AG04450 (cell line): ENCODE results near the gene TMEM209. TPM values are rescaled to one million over a fixed set of nuclear protein-coding genes. Genes with fewer than 3 reads are reported as not detected.
"Not testable (repeated sequence)": the region's sequence is repeated elsewhere in the genome, so short reads cannot be mapped to it uniquely, and the experiment has no call there.

ENCODE experiments used
- CTCF ChIA-PET: fragments of 300-600, 350-600 bp; formaldehyde crosslinking; extraction: SDS; loops from one replicate; lab custom pipeline; 2022; ENCODE audit warnings: antibody characterized with exemption, inconsistent platforms; lab: Charles Lee
- POLR2A ChIA-PET: fragments of 350-600 bp; formaldehyde crosslinking; extraction: SDS; loops from one replicate; lab custom pipeline; 2021; ENCODE audit warnings: antibody characterized with exemption, inconsistent platforms; lab: Yijun Ruan, JAX
- DNase-seq: peaks from one replicate; pipeline ENCODE4 v3.0.0-alpha.2; 2011; ENCODE audit warnings: low read depth, low spot score
- H3K27ac ChIP-seq: one replicate; pipeline ENCODE4 v1.5.1; 2012; ENCODE audit warnings: low read depth, low read length, control low read depth
- H3K27me3 ChIP-seq: one replicate; pipeline ENCODE4 v1.6.0; 2012; ENCODE audit warnings: low read length; ENCODE audit not compliant: control insufficient read depth, insufficient read depth
- H3K4me3 ChIP-seq: 2 replicates; pipeline ENCODE4 v1.5.1; 2011; ENCODE audit warnings: mild to moderate bottlenecking, low read depth, low read length, control low read depth
- H3K9me3 ChIP-seq: 2 replicates; pipeline ENCODE4 v1.5.1; 2012; ENCODE audit warnings: low read length; ENCODE audit not compliant: control insufficient read depth, insufficient read depth
- polyA minus RNA-seq: library from RNA; depleted of rRNA, polyadenylated mRNA; stranded (reverse); fragments of >200 nt; gene quantifications from 2 replicates; pipeline ENCODE4 v1.2.3, GENCODE V29; 2011; rRNA and poly(A)+ RNA removed
- polyA plus RNA-seq: library from polyadenylated mRNA; depleted of rRNA; stranded (reverse); fragments of >200 nt; gene quantifications from 2 replicates; pipeline ENCODE4 v1.2.3, GENCODE V29; 2011; rRNA removed
- TF ChIP-seq, protein P1 (sequence below): IDR thresholded peaks from 2 replicates; pipeline ENCODE4 v1.5.1; 2011; ENCODE audit warnings: low read depth, low read length, control low read depth, inconsistent platforms

TMEM209 gene
- polyA plus RNA-seq (12.9 and 15.2 TPM in 2 replicates), polyA minus RNA-seq (23.0 and 25.8 TPM in 2 replicates)

DNA sequence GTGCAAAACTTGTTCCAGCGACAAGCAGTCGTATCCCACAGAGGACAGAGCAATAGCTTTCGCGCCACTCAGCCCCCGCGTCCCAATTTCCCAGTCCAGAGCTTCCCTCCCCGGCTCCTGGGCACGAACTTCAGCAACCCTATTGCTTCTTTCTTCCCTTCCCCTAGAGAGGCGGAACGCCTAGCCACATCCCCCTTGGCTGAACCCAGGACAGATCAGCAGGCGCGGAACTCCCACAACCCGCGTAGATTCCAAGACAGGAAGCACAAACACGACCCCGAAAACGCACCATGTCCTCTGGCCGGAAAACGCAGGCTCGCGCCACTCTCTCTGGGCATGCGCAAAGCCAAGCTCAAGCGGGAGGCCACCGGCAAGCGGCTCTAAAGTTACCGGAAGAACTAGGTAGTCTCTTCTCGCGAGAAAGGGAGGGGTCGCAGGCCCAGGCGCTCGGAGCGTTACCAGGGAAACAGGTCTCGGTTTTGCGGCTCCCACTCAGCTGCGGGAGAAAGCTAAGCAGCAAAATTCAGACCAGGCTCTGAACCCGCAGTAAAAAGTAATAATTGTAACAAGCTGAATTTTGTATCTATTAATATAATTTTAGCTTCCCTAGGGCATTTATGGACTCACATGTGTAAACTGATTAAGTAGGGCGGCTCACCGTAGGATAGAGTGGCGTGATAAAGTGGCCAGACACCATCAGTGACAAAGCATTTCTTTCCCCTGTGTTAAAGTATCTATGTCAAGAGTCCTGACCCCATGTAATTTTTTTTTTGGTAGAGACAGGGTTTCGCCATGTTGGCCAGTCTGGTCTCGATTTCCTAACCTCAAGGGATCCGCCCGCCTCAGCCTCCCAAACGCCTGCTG, at the start of gene TMEM209:
Gene TMEM209 (minus strand): TSS at position 323 of the 864 bp plus-strand sequence. CDS start 31 bp downstream, at position 292.
- H3K4me3 ChIP-seq, result peak within 1 kb of the TSS; percentile 91
- POLR2A ChIA-PET, result interaction anchor here (0.5 to 1.3 kb wide), 10 partner anchors 16 to 236 kb away, joined by 3 to 5 read pairs (median 3); partner anchors contain the start of gene CEP41

DNA sequence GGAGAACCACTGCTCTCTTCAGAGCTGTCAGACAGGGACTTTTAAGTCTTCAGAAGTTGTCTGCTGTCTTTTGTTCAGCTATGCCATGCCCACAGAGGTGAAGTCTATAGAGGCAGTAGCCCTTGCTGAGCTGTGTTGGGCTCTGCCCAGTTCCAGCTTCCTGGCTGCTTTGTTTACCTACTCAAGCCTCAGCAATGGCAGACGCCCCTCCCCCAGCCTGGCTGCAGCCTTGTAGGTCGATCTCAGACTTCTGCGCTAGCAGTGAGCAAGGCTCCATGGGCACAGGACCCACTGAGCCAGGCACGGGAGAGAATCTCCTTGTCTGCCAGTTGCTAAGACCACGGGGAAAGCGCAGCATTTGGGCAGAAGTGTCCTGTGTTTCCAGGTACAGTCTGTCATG, 49.3 kb upstream of the TMEM209 start:
- no peak overlapping the region for H3K27ac ChIP-seq
- no peak overlapping the region for H3K4me3 ChIP-seq
- H3K9me3 ChIP-seq, result peaks cover 17% of the 10 kb centered on the region
- TF ChIP-seq, protein P1, sequence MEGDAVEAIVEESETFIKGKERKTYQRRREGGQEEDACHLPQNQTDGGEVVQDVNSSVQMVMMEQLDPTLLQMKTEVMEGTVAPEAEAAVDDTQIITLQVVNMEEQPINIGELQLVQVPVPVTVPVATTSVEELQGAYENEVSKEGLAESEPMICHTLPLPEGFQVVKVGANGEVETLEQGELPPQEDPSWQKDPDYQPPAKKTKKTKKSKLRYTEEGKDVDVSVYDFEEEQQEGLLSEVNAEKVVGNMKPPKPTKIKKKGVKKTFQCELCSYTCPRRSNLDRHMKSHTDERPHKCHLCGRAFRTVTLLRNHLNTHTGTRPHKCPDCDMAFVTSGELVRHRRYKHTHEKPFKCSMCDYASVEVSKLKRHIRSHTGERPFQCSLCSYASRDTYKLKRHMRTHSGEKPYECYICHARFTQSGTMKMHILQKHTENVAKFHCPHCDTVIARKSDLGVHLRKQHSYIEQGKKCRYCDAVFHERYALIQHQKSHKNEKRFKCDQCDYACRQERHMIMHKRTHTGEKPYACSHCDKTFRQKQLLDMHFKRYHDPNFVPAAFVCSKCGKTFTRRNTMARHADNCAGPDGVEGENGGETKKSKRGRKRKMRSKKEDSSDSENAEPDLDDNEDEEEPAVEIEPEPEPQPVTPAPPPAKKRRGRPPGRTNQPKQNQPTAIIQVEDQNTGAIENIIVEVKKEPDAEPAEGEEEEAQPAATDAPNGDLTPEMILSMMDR, result no peak
- POLR2A ChIA-PET, result no interaction called here
- no peaks in the 10 kb centered on the region for H3K27me3 ChIP-seq
- DNase-seq, result no peak
- CTCF ChIA-PET, result no interaction called here

More for the DNA sequence above, at the start of gene TMEM209:
- H3K27ac ChIP-seq, result peak within 1 kb of the TSS; percentile 92
- no peaks in the 10 kb centered on the region for H3K27me3 ChIP-seq
- peak; percentile 93 for DNase-seq
- peaks cover 6% of the 10 kb centered on the region; the same call in 1 of the 2 replicates for H3K9me3 ChIP-seq
- CTCF ChIA-PET, result interaction anchor here (0.9 to 1.6 kb wide), 5 partner anchors 12 to 516 kb away, joined by 3 to 6 read pairs (median 5); no protein-coding TSS in a partner anchor
- TF ChIP-seq, protein P1, result no peak

DNA sequence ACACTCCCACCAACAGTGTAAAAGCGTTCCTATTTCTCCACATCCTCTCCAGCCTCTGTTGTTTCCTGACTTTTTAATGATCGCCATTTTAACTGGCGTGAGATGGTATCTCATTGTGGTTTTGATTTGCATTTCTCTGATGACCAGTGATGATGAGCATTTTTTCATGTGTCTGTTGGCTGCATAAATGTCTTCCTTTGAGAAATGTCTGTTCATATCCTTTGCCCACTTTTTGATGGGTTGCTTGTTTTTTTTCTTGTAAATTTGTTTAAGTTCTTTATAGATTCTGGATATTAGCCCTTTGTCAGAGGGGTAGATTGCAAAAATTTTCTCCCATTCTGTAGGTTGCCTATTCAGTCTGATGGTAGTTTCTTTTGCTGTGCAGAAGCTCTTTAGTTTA, 44.4 kb upstream of the TMEM209 start:
- H3K27ac ChIP-seq, DNase-seq, POLR2A ChIA-PET, H3K27me3 ChIP-seq, CTCF ChIA-PET, H3K9me3 ChIP-seq, H3K4me3 ChIP-seq: not testable (repeated sequence)

DNA sequence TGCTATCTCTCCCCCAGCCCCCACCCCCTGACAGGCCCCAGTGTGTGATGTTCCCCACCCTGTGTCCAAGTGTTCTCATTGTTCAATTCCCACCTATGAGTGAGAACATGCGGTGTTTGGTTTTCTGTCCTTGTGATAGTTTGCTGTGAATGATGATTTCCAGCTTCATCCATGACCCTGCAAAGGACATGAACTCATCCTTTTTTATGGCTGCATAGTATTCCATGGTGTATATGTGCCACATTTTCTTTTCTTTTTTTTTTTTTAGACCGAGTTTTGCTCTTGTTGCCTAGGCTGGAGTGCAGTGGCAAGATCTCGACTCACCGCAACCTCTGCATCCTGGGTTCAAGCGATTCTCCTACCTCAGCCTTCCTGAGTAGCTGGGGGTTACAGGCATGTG, 43.6 kb upstream of the TMEM209 start:
- H3K4me3 ChIP-seq, H3K9me3 ChIP-seq, POLR2A ChIA-PET, H3K27me3 ChIP-seq, CTCF ChIA-PET, DNase-seq, H3K27ac ChIP-seq: not testable (repeated sequence)

- DNase-seq, H3K27ac ChIP-seq, POLR2A ChIA-PET, H3K4me3 ChIP-seq, H3K9me3 ChIP-seq, H3K27me3 ChIP-seq: not testable (repeated sequence)
- CTCF ChIA-PET, result interaction anchor here (1.4 kb wide), 1 partner anchor 32 kb away, joined by 5 read pairs; no protein-coding TSS in a partner anchor
Measured at GRCh38 chr7:130246491-130246890, 41.3 kb upstream of the TMEM209 start.

- DNase-seq, H3K4me3 ChIP-seq, H3K9me3 ChIP-seq, POLR2A ChIA-PET, H3K27ac ChIP-seq, H3K27me3 ChIP-seq: not testable (repeated sequence)
- CTCF ChIA-PET, result interaction anchor here (0.8 to 1.9 kb wide), 4 partner anchors 35 to 514 kb away, joined by 4 to 8 read pairs (median 7); no protein-coding TSS in a partner anchor
Measured at GRCh38 chr7:130243486-130243885, 38.3 kb upstream of the TMEM209 start.
